ENCODE measurements around the gene HS3ST4. TPM values are rescaled to one million over a fixed set of nuclear protein-coding genes. Genes with fewer than 3 reads are reported as not detected.

The HS3ST4 gene
- total RNA-seq, 1 experiment from 2014 or later, result not detected

DNA sequence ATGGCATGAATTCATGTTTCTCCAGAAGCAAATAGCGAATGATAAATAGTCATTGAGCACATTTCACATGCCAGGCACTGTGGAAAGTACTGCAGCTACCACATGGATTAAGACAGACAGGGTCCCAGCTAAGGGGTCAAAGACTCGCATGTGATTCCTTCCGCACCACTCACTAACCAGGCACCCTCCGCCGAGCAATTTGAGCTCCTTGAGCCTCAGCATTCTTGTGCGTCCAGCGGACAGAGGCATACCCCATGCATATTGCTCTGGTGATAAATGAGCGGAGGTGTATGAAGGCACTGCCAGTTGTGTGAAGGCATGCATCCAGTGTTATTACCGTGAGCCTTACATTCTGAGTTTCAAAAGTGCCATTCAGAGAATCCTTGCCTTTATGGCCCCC, 358.7 kb downstream of the HS3ST4 start:
- BruUV-seq (replicated peaks), result no TSS peak
- ATAC-seq, result no peak
- H3K9me3 ChIP-seq (ENCODE audit: control insufficient read depth in 1 of 2, insufficient read depth in 1 of 2, low read depth in 1 of 2, low read length in 2 of 2), result peaks cover 3 to 9% of the 10 kb centered on the region in 2 experiments; a peak in 3 of 4 replicates
- H2AFZ ChIP-seq (ENCODE audit: low read depth, low read length, poor library complexity, severe bottlenecking), result no peak overlapping the region
- H3K9me2 ChIP-seq (ENCODE audit: insufficient read depth), result no peaks in the 10 kb centered on the region
- no peak overlapping the region for H3K4me3 ChIP-seq (replicated peaks in 1 of 2; ENCODE audit: low read depth in 1 of 2, low read length in 2 of 2)
- no peaks in the 10 kb centered on the region for H3K4me1 ChIP-seq (ENCODE audit: control insufficient read depth in 1 of 2, insufficient read depth in 2 of 2, low read length in 2 of 2)
- no peak overlapping the region for H3K4me2 ChIP-seq (ENCODE audit: low read length)
- no peak for DNase-seq (ENCODE audit: low read depth, low spot score)
- POLR2A ChIA-PET, result no interaction called here
- H3K79me2 ChIP-seq (ENCODE audit: insufficient read depth, low read length), result no peaks in the 10 kb centered on the region
- TF ChIP-seq ATF3 (IDR thresholded peaks at IDR 0.05) (no peak), EZH2phosphoT487 (IDR thresholded peaks at IDR 0.05; ENCODE audit: borderline replicate concordance) (no peak), ELF1 (IDR thresholded peaks at IDR 0.05; ENCODE audit: borderline replicate concordance, low read depth) (no peak), SP1 (IDR thresholded peaks at IDR 0.05; ENCODE audit: low read depth) (no peak), CTCF (IDR thresholded peaks at IDR 0.05 in 2 of 3, conservative IDR thresholded peaks at IDR 0.05 in 1 of 3; ENCODE audit: borderline replicate concordance in 1 of 3, insufficient read depth in 1 of 3, low read depth in 2 of 3, low read length in 2 of 3) (no peak), REST (IDR thresholded peaks at IDR 0.05; ENCODE audit: low read depth) (no peak), EZH2 (IDR thresholded peaks at IDR 0.05) (no peak), ZFX (IDR thresholded peaks at IDR 0.05) (no peak), CBX3 (IDR thresholded peaks at IDR 0.05; ENCODE audit: low read depth) (no peak), POLR2AphosphoS5 (IDR thresholded peaks at IDR 0.05; ENCODE audit: low read depth, low read length) (no peak), SIN3A (IDR thresholded peaks at IDR 0.05; ENCODE audit: low read depth) (no peak), CEBPB (IDR thresholded peaks at IDR 0.05; ENCODE audit: low read depth) (no peak), FOSL1 (IDR thresholded peaks at IDR 0.05; ENCODE audit: low read depth) (no peak), EGR1 (IDR thresholded peaks at IDR 0.05; ENCODE audit: low read depth) (no peak)
- TF ChIP-seq, protein P1, sequence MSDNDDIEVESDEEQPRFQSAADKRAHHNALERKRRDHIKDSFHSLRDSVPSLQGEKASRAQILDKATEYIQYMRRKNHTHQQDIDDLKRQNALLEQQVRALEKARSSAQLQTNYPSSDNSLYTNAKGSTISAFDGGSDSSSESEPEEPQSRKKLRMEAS (IDR thresholded peaks at IDR 0.05), result no peak
- intact Hi-C loops (cut with micrococcal nuclease), result no loop called here
- no peak overlapping the region for H3K27ac ChIP-seq (ENCODE audit: low read depth, low read length)
- H3K9ac ChIP-seq (ENCODE audit: low read length), result no peak overlapping the region
- CTCF ChIA-PET, result no interaction called here
- H4K20me1 ChIP-seq (ENCODE audit: insufficient read depth), result no peaks in the 10 kb centered on the region
- RAD21 ChIA-PET (ENCODE audit: low non-redundant PET in 1 of 2, low total read pairs in 2 of 2, uncharacterized antibody in 2 of 2, unreplicated experiment in 2 of 2), result no interaction called here
- H3K27me3 ChIP-seq (ENCODE audit: insufficient read depth, low read length), result no peaks in the 10 kb centered on the region
- no peaks in the 10 kb centered on the region for H3K36me3 ChIP-seq (ENCODE audit: control insufficient read depth in 1 of 2, insufficient read depth in 2 of 2, low read length in 2 of 2)

Data from HCT116 (cell line).